CD4-positive, alpha-beta T cell treated with Interleukin-6 at 100 ng/mL for 8 hours (primary cell): ENCODE measurements around the gene STPG4.

Source experiments
- DNase-seq: peaks from one replicate; pipeline ENCODE4 v3.0.0-alpha.2; 2020; ENCODE audit warnings: mixed read lengths, low spot score

The STPG4 gene

DNA sequence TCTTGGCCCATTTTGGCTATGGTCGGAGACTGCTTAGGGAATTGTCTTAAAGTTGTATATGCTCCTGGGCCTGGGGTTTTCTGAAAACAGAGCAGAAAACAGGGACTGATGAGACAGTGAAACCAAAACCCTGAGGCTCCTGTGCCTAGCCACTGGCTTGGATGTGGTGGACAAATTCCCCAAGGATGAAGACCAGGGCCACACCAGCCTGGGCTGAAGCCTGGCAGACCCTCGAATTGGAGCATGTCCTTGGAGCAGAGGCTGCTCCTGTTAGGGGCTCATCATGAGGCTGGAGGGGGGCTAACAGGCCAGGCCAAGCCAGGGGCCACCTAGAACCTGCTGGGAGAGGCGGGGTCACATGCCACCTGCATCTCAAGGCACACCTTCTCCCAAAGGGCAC, 68.1 kb downstream of the STPG4 start:
- DNase-seq, result no peak

DNA sequence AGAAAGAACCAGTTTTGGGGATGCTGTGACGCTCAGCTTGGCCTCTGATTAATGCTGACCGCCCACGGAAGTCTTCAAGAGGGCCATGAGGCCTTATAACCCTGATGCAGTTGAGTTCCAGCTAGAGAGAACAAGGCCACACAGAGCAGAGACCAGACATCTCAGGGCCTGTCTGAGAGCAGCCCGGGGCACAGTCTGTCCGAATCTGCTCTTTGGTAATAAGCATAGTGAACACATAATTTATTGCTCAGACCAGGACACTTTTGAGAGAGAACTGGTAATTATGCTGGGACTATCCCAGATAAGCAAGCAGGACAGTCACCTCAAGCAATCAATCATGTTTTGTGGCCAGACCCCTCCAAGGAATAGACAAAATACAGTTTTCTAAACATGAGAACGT, 68.5 kb downstream of the STPG4 start:
- no peak for DNase-seq

DNA sequence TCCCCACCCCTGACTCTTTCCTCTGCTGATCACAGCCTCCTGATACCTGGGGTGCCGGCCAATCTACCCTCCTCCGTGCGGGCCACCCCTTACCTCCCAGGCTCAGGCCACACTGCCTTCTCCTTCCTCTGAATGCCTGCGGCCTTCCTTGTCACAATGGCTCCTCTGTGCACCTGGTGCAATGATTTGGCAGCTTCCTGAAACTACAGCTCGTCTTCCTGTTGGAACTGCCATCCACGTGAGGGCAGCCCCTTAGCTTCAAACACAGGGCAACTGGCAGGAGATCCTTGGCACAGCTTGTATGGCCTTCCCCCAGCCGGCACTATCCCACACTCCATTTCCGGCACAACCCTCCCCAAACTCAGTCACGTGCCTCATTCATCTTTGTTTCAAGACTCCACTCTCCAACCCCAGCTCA, 69.0 kb downstream of the STPG4 start:
- DNase-seq, result no peak

DNA sequence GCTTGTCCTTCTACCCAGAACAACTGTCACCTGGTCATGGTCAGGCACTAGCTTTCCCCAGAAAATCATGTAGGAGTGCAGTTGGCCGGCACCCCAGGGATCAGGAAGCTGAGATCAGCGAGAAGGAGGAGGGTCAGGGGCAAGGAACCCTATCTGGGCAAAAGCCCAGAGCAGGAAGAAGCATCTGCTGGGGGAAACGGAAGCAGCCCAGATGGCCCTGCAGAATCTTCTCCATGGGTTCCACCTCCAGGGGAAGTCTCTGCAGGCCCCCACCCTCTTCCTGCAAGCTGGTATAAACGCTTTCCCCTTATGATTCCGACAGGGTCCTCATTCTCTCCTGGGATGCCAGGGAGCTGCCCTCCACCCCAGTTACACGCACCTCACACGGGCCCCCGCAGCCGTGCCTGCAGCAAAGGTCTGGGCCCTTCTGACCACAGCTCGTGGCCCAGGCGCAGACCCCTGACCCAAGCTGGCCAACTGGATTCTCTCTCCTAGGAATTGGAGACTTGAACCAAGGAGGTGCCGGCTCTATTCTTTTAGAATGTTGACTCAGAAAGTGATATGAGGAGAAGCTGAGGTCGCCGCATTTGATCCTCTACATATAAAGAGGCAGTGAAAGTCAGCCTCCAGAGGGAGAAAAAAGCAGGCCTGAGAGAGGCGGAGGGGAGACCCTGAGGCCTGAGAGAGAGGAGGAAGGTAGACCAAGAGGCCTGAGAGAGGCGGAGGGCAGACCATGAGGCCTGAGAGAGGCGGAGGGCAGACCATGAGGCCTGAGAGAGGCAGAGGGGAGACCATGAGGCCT, 71.0 kb downstream of the STPG4 start:
- no peak for DNase-seq

- no peak for DNase-seq
Observed at GRCh38 chr2:47083485-47083884, 71.6 kb downstream of the STPG4 start.

DNA sequence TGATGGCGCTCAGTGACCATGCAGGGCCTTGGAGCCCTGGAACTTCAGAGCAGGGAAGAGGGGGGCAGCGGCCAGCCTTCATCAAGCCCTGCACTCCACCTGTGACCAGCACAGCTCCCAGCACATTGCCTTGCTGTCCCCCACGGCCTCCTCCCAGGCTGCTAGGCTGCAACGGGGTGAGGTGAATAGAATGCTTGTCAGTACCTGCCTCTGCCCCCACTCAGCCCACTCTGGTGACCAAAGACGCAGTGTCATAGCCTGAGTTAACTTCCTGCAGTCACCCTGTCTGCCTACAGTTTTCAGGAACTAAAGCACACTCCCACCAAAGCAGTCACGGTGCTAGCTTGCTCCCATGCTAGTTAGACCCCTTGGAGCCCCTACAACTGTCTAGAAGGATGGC, 72.1 kb downstream of the STPG4 start:
- DNase-seq, result no peak

GRCh38 chr2:47080888-47081301, 74.2 kb downstream of the STPG4 start:
- DNase-seq, result no peak

DNA sequence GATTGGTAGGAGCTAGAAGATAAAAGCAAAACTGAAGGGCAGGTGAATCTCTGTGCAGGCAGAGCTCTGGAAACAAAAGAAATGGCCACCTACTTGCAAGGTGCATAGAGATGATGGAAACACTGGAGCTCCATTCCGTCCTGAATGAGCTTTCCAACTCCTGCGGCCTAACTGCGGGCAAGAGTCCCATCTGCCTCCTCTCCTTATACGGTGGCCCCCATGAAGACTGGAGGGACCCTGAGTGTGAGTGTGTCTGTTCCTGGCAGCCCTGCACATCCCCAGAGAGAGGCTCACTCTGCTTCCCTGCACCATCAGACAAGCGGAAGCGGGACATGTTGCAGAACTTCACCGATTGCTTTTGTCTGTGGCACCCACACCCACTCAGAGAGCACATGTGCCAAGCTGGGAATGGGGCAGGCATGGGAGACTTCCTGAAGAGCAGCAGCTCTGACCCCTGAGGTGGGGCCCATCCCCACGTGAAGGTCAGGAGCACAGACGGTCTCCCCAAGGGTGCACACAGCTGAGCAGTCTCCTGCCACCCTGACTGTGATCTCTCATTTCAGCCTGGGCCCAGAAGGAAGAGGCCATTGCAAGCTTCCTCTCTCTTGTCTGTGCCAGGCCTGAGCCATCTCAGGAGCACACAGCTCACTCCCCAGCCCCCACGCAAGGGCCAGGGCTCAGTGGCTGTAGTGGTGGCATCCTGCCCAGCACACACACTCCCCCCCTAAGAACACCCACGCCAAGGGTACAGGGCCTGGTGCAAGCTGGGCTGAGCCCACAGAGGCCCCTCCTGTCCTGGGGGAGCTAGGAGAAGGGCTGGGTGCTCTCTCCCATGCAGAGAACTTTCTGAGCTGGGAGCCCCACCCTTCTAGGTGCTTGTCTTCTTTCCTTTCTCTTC, 75.3 kb downstream of the STPG4 start:
- no peak for DNase-seq

GRCh38 chr2:47078541-47079482, 76.3 kb downstream of the STPG4 start:
- DNase-seq, result no peak

DNA sequence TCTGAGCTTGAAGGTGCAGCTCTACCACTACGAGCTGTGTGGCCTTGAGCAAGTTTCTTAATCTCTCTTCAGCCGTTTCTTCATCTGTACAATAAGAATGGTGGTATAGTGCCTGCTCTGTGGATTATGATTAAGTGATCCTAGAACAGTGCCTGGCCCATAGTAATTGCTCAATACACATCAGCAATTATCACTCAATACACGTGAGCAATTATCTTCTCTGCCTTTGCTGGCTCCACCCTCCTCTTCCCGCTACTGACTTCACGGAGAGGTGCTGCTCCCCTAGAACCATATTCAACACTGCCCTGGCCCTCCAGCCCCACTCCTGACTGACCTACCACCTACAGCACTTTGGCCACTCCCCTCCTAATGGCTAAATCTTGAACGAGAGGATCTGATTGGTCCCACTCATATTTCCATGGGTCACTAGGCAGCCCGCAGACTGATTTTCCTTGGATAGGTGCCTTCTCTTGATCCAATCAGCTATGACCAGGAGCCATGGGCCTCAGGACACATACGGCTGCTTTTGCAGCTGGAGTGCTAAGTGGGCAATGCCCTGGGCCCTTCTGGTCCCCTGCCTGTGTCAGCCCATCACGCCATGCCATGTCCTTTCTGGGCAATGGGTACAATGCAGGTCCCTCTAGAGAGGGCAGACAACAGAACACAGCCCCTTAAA, 77.5 kb downstream of the STPG4 start:
- DNase-seq, result no peak

GRCh38 chr2:47076586-47077441, 78.3 kb downstream of the STPG4 start:
- DNase-seq, result no peak

GRCh38 chr2:47076126-47076506, 79.0 kb downstream of the STPG4 start:
- DNase-seq, result no peak

DNA sequence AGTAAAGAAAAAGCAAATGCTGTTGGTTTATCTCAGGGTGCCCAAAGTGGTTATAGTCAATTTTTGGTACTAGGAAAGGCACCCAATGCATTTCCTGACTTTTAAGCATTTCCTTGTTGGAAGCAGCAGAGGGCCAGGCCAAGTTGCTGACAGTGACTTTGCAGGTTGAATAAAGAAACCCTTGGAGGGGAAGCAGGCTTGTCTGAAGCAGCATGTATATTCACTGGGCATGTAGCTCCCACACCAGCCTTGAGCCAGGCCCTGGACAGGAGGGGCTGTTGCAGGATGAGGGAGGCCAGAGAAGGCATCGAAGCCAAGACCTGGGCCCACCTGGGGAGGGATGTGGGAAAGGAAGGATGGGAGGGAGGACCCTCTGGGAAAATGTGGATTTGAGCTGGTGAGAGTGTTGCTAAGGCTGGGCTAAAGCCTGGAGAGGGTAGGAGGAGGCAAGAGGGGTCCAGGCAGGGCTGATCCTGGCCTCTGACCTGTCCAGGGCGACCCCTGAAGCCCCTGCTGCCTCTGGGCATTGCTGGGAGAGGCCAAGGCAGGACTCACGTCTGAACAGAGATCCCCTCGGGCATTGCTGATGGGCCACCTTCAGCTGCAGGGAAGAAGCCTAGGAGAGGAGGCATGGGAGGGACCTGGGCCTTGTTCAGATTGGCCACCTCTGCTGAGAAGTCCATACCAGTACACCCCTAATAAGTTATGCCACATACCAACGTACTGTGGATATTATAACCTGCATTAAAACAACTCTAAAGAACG, 79.6 kb downstream of the STPG4 start:
- DNase-seq, result no peak

GRCh38 chr2:47074691-47075090, 80.4 kb downstream of the STPG4 start:
- no peak for DNase-seq

DNA sequence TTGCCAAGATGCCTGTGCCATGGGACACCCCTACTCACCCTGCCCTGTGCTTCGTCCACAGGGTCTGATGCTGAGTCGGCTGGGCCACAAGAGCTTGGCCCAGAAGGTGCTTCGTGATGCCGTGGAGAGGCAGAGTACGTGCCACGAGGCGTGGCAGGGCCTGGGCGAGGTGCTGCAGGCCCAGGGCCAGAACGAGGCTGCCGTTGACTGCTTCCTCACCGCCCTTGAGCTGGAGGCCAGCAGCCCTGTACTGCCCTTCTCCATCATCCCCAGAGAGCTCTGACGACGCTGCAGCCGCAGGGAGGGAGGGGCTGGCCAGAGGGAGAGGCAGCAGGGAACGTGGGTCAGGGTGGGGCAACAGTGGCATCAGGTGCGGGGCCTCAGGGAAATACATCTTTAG, 81.5 kb downstream of the STPG4 start:
- DNase-seq, result no peak

GRCh38 chr2:47073217-47073616, 81.9 kb downstream of the STPG4 start:
- DNase-seq, result no peak

- no peak for DNase-seq
Observed at GRCh38 chr2:47072728-47073191, 82.3 kb downstream of the STPG4 start.

DNA sequence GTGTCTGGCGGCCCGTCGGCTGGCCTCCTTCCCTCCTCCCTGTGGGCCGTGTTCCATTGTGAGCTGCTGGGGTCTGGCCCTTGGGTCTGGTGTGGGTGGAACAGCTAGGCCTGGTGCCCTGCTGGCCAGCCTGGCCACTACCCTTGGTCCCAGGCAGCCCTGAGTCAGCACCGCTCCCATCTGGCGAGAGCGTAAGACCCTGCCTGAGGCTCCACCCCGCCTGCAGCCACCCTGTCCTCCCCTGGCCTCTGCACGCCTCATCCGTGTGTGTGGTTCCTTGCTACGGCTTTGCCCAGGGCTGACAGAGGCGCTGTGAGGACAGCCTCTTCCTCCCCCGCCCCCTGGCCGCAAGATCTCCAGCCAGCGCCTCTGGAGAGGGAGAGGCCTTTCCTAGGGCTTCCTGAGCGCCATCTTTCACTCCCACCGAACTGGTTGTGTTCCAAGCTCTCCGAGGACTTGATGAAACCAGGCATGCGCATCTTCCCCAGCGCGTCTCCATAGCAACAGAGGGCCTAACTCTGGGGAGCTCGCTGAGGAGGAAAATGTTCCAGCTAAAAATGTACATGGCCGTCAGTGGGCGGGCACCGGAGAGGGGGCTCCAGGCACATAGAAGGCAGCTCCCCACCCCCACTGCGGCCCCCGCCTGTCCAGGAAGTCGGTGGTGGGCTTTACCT, 83.0 kb downstream of the STPG4 start:
- no peak for DNase-seq
